Epidermal melanocyte (primary cell): ENCODE results near the gene MYLK.
"Not testable (repeated sequence)": the region's sequence is repeated elsewhere in the genome, so short reads cannot be mapped to it uniquely, and the experiment has no call there.

Experiments used
- DNase-seq: peaks from one replicate; pipeline ENCODE4 v3.0.0; 2011; ENCODE audit warnings: low spot score; ENCODE audit not compliant: insufficient read length

The MYLK gene

DNA sequence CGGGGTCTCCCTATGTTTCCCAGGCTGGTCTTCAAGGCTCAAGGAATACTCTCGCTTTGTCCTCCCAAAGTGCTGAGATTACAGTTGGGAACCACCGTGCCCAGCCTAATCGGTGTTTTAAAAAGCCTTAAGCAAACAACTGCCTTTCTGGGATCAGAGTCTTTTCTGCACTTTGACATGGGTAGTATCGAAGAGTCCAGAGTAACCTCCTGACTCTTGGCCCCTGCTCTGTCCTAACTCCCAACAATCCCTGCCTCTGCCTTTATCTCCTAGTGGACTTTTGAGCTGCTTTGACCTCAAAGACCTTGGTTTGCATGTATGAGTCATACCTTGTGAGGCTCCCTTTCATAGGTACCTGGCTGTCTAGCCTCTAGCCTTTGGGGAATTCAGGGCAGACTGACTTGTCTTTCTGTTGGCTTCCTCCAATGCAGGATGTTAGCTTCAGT lies 278.3 kb downstream of the MYLK start:
- no peak for DNase-seq

DNA sequence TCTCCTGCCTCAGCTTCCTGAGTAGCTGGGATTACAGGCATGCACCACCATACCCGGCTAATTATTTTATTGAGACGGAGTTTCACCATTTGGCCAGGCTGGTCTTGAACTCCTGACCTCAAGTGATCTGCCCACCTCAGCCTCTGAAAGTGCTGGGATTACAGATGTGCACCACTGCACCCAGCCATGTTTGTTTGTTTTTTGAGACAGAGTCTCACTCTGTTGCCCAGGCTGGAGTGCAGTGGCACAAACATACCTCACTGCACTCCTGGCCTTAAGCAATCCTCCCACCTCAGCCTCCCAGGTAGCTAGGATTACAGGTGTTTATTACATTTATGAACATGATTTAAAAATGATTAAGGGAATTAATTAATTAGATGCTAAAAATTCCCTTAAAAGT lies 281.0 kb downstream of the MYLK start:
- not testable (repeated sequence) for DNase-seq

DNA sequence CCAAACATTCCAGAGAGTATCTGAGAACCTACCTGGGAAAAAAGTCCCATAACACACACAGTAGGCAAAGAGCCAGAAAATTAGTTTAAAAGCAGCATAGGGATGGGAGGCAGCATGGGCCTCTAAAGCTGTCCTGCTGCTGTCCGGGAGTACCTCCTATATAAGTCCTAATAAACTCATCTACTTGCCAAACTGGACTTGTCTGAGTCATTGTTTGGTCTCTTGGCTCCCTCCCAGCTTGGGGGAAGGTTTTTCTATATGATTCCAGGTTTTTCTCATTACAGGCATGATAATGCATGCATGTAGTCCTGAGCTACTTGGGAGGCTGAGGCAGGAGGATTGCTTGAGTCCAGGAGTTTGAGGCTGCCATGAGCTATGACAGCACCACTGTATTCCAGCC lies 281.8 kb downstream of the MYLK start:
- DNase-seq: no peak

DNA sequence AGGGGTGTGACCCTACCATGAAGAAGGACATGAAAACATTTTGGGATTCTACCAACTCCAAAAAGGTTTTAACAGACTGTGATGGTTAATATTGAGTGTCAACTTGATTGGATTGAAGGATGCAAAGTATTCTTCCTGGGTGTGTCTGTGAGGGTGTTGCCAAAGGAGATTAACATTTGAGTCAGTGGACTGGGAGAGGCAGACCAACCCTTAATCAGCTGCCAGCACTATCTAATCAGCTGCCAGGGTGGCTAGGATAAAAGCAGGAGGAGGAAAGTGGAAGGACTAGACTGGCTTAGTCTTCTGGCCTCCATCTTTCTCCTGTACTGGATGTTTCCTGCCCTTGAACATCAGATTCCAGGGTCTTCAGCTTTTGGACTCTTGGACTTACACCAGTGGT lies 283.3 kb downstream of the MYLK start:
- DNase-seq: not testable (repeated sequence)

DNA sequence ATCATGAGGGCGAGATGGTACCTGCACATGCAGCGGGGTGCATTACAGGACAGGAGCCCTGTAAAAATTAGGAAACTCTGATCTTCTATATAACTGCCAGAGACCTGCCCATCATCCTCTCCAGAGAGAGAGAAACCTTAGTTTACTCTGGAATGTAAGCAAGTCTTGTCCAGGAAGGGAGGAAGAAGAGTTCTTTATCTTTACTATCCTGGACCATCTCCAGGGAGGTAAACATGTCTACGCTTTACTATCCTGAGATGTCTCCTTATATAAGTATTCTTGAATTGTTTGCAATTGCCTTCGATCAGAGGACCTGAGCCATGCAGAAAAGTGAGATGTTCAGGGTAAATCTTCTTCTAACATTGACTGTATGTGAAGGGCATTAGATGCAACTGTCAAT lies 286.6 kb downstream of the MYLK start:
- no peak for DNase-seq

DNA sequence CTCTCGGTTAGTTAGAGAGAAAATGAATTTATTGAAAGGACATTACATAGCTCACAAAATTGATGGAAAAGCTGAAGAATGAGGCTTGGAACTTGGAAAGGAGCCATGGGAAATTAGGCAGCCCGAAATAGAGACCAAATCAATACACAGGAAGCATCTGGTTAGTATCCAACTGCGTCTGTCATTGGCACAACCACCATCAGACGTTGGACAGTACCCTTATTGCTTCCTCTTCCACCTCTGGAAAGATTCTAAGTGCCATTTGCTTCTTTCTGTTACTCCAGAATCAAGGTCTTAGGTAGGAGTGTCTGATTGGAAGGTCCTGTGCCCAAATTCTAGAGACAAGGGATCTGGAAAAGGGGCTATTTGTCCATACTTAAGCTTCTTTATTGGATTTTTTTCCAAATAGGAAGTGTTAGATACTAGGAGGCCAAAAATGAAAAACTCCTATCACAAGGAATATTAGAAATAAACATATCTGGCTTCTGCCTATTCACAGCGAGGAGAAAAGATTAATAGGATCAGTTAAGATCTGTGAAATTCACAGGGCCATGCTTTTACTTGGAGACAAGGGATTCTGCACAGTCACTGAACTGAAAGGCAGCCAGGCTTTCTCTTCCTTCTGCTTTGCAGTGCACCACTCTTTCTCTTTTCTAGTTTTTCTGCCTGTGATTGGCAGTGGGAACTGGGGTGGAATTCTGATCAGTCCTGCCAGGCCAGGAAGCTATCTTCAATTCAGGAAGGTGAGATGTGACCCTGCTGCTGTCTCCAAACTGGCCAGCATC lies 288.5 kb downstream of the MYLK start:
- DNase-seq: no peak

DNA sequence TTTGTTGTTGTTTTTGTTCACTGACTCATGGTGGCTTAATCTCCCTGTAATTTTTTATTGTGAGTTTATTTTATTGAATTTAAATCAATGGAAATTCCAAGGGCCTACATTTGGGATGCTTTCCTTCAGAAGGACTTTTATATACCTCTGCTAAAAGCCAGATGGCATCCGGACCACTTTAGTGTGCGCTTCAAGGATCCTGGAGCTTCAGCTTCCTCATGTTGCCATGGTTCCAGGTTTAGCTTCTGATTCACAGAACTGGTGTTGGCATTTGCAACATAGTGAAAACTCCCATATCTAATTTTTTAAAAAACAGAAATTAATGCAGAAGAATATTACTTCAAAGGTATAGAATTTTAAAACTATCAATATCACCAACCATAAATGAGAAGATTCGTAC lies 290.8 kb downstream of the MYLK start:
- no peak for DNase-seq

DNA sequence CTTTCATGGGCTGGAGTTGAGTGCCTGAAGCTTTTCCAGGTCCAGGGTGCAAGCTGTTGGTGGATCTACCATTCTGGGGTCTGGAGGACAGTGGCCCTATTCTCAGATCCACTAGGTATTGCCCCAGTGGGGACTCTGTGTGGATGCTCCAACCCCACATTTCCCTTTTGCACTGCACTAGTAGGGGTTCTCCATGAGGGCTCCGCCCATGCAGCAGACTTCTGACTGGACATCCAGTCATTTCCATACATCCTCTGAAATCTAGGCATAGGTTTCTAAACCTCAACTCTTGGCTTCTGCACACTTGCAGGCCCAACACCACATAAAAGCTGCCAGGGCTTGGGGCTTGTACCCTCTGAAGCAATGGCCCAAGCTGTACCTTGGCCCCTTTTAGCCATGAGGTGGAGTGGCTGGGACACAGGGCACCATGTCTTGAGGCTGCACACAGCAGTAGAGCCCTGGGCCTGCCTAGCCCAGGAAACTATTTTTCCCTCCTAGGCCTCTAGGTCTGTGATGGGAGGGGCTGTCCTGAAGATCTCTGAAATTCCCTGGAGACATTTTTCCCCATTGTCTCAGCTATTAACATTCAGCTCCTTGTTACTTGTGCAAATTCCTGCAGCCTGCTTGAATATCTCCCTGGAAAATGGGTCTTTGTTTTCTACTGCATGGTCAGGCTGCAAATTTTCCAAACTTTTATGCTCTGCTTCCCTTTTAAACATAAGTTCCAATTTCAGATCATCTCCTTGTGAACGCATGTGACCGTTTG lies 293.3 kb downstream of the MYLK start:
- DNase-seq: no peak

DNA sequence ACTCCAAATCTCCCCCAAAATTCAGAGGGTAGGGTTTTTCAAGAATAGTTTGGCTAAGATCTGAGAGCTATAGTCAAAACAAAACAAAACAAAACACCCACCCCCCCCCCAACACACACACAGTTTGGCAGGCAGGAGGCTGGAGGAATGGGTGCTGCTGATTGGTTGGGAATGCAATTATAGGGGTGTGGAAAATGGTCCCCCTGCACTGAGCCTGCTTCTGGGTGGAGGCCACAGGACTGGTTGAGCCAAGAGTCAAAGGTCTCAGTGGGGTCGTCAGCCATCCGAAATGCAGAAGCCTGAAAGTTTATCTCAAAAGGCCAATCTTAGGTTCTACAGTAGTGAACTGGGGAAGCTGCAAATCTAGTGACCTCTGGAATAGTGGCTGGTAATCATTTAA lies 296.7 kb downstream of the MYLK start:
- DNase-seq: no peak

DNA sequence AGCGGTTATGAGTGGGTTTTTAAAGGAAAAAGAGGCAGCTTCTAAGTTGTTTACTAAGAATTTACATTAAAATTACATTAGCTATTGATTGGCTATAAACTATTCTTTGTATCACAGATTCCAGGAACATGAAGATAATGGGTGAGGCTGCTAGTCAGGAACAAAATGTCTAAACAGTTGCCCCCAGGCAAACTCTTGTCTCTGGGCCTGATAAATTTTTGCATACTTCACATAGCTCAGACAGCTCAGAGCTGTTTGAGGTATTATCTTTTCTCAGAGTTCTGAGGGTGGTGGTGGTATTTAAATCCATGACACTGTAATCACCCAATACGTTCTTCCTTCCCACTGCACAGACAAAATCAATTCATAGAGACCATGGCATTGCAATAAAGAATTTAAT lies 297.2 kb downstream of the MYLK start:
- DNase-seq: no peak

DNA sequence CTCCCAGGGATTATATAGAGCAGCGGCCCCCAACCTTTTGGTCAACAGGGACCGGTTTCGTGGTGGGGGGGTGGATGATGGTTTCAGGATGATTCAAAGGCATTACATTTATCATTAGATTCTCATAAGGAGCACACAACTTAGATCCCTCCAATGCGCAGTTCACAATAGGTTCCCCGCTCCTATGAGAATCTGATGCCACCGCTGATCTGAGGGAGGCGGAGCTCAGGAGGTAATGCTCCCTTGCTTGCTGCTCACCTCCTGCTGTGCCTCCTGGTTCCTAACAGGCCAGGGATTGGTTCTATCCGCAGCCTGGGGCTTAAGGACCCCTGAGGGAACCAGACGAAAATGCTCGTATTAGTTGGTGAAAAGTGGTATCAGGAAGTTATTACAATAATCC lies 298.0 kb downstream of the MYLK start:
- DNase-seq: no peak

DNA sequence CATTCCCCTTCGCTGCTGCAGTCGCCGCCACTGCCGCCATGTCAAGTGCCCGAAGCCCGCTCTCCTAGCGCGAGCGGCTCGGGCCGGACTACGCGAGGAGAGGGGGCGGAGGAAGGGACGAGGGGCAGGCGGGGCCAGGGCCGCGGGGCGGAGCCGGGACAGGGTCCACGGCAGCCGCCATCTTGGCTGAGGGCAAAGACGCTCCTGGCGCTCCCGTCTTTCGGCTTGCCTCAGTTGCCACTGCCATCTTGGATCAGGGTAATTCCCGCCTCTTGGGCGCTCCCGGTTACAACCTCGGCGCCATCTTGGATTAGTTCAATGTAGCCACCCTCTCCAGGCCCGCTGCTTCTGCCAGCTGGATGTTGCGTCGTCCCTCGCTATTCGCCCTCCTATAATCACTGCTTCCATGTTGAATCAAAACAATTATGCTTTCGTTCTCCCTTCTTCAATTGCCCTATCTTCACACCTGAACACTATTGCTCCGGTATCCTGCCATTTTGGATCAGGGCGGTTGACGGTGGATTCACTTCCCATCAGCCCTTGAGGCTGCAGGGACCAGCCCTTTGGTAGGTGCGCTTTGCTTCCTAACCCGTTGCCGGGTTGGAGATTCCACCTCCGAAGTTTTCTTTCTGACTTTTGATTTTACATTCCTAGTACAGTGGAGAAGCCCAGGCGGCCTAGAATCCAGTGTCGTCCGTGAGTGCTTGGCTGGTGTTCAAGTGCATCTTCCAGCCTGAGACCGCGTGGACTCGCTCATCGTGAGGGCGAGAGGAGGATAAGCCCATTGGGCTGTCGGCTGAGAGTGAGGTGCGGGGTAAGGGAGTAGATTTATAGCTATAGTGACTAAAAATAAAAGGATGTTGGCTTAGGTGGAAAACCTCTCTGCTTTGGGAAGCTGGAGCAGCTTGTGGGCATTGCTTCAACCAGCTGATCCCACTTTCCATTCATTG lies 298.9 kb downstream of the MYLK start, which contains the start of gene HACD2:
TSS of gene HACD2 (minus strand) at position 66 of the 950 bp plus-strand sequence. CDS start at position 40, 26 bp downstream.
- peak; percentile 80 for DNase-seq

DNA sequence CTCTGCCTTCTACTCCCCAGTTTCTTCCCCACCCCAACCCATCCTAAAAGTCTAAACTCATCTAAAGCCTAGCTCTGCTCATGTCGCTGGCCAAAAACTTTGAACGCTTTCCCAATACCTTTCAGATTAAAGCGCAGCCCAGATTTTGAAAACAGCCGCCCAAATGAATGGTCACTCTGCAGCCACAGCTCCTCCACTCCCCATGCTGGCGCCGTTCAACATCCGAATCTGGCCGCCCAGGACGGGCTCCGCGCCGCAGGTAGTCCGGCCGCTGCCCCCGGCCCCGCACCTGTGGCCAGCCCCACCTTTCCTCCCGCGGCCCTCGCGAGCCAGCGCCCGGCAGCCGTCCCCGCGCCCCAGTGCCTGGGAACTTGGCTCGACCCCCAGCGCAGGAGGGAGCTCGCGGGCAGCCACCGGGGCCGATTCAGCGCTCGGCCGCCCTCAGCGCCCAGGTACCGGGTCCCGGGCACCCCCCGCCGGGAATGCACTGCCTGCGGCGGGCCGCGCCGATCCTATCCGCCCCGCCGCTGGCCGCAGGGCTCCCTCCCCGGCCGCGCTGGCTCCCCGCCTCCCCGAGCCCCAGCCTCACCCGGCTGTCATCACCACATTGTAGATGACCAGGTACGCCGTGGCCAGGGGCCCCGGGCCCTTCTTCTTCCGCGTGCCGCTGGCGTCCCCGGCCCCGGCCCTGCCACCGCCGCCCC lies 299.7 kb downstream of the MYLK start:
- no peak for DNase-seq

DNA sequence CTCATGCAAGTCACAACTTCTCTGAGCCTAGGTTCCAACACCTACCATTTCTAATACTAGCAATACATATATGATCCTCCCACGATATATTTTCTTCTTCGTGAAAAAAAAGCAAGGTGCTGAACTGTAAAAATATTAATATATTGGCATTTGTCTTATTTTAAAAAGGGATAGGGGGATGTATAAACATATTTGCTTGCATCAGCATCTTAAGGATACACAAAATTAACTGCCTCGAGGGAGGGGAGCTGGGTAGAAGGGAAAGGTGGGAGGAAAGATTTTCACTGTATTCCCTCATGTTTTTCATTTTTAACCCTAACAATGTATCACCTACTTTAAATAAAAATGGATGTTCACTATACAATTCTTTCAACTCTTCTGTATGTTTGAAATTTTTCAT lies 300.6 kb downstream of the MYLK start:
- no peak for DNase-seq

DNA sequence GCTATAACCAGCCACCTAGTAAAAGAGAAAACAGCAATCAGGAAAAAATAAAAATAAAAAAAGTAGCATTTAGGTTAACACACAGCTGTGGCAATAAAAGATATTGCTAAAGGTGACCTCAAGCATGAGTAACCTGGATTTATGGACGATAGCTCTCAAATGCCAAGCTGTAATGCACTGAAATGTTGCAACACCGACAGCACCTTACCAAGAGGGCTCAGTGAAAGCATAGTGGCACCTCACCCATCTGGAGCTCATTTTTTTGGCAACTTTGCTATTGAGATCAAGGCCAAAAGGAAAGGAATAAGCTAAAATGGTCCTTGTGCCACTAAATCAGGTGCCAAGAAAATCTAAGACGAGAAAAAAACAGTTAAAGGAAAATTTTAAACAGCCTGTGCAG lies 301.8 kb downstream of the MYLK start:
- no peak for DNase-seq

DNA sequence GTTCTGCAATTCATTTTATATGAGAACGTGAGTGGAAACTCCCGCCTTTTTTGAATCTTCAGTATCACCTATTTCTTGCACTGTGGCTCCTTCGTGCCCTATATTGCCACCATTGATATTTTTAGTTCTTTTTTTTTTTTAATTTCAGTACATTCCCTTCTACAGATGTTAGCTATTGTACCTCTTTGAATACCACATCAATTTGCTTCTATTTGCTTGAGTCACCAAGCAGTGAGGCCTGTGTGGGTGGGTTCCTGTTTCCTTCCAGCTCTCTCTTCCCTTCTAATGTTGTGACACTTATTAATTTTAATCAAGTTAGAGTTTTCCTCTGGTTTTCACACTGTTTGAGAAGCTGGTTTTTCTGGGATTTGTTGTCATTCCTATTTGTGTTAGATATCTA lies 308.0 kb downstream of the MYLK start:
- DNase-seq: no peak

DNA sequence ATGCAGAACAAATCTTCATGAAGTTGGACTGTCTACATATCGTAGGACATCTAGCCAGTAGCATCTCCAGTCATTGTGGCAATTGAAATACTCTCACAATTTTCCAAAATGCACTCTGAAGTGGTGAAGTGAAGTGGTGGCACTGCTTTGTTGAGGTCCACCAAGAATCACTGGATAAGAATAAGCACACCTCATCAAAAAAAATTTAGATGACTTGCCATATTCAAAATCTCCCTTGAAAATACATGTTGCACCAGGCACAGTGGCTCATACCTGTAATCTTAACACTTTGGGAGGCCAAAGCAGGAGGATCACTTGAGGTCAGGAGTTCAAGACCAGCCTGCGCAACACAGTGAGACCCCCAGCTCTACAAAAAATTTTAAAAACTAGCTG lies 312.2 kb downstream of the MYLK start:
- no peak for DNase-seq

DNA sequence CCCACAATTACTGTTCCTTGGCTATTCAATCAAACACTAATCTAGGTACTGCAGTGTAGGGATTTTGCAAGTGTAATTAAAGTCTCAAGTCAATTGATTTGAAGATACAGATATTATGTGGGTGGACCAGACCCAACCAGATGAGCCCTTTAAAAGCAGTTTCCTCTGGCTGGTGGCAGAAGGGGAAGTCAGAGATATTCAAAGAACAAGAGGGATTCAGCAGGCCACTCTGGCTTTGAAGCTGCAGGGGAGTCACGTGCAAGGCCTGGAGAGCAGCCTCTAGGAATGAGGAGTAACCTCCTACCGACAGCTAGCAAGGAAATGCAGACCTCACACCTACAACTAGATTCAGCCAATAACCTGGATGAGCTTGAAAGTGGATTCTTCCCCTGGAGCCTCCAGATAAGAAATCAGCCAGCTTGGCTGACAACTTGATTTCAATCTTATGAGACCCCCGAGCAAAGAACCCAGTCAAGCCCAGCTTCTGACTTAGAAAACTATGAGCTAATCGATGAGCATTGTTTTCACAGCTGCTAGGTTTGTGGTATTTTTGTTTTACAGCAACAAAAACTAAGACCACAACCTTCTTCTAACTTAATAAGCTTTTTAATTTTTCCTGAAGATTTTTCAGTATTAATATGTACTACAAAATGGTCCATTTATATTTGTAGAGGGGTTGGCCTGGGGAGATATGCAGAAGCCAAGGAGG lies 312.7 kb downstream of the MYLK start:
- DNase-seq: no peak

DNA sequence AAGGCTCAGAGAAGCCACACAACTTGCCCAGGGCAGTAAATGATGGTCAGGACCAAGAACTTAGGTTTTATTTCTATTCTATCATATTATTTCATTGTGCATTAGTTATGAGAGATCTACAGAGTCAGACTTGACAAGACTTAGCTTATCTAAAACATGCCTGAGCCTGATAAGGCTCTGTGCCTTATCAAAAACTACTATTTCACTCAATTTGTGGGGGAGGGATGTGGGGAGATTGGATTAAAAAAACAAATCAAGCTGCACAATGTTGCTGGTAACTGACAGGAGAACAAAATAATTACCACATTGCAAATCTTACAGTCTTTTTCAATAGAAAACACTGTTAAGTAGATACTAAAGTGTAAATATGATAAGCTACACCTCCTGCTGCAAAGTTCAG lies 315.3 kb downstream of the MYLK start:
- no peak for DNase-seq

DNA sequence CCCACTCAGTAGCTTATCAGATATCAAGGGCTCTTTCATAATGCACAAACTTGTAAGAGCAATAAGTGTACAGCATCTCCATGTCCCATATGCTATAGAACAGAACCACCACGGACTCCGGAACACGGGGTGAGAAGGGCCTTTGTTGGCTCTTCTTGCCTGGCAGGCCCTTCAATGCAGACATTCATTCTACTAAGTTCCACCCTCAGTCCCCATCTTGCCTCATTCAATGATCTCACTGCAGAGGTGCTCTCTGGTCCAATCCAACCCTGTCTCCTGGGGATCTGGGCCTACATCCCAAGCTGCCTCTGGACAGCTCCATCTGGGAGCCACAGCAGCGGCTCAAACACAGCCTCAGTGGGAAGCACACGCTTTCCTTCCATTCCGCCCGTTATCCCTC lies 316.1 kb downstream of the MYLK start:
- no peak for DNase-seq
